ENCODE results near the gene CEP128.

Gene CEP128

GRCh38 chr14:80535171-80535570 is 406.4 kb downstream of the CEP128 start:
- DNase-seq: no peak

- no peak for DNase-seq
Measured at GRCh38 chr14:80523518-80524117, 417.9 kb downstream of the CEP128 start.

- no peak for DNase-seq
Measured at GRCh38 chr14:80522936-80523335, 418.6 kb downstream of the CEP128 start.

GRCh38 chr14:80522411-80522810 is 419.1 kb downstream of the CEP128 start:
- no peak for DNase-seq

- no peak for DNase-seq
Measured at GRCh38 chr14:80521456-80521855, 420.1 kb downstream of the CEP128 start.

- no peak for DNase-seq
Measured at GRCh38 chr14:80519002-80519401, 422.5 kb downstream of the CEP128 start.

GRCh38 chr14:80518173-80518572 is 423.4 kb downstream of the CEP128 start:
- no peak for DNase-seq

- DNase-seq: no peak
Measured at GRCh38 chr14:80507292-80507869, 434.2 kb downstream of the CEP128 start.

GRCh38 chr14:80504781-80505180 is 436.8 kb downstream of the CEP128 start:
- no peak for DNase-seq

- no peak for DNase-seq
Measured at GRCh38 chr14:80498533-80498932, 443.0 kb downstream of the CEP128 start.

GRCh38 chr14:80496090-80496489 is 445.4 kb downstream of the CEP128 start:
- no peak for DNase-seq

GRCh38 chr14:80494769-80495168 is 446.8 kb downstream of the CEP128 start:
- no peak for DNase-seq

GRCh38 chr14:80493620-80494019 is 447.9 kb downstream of the CEP128 start:
- DNase-seq: no peak

- DNase-seq: no peak
Measured at GRCh38 chr14:80491650-80492049, 449.9 kb downstream of the CEP128 start.

- DNase-seq: peak; percentile 25
Measured at GRCh38 chr14:80491131-80491530, 450.4 kb downstream of the CEP128 start.

- DNase-seq: no peak
Measured at GRCh38 chr14:80489513-80489912, 452.0 kb downstream of the CEP128 start.

- no peak for DNase-seq
Measured at GRCh38 chr14:80485764-80486163, 455.8 kb downstream of the CEP128 start.

- no peak for DNase-seq
Measured at GRCh38 chr14:80483331-80483730, 458.2 kb downstream of the CEP128 start.

- no peak for DNase-seq
Measured at GRCh38 chr14:80477388-80478160, 464.0 kb downstream of the CEP128 start.

- no peak for DNase-seq
Measured at GRCh38 chr14:80475074-80475473, 466.5 kb downstream of the CEP128 start.

- no peak for DNase-seq
Measured at GRCh38 chr14:80468331-80469122, 473.0 kb downstream of the CEP128 start.

- DNase-seq: no peak
Measured at GRCh38 chr14:80465546-80466220, 475.9 kb downstream of the CEP128 start.
